NCI-H82 (cell line): ENCODE data around the gene KCNC1.

ENCODE experiments used
- DNase-seq: peaks from one replicate; lab custom pipeline; 2025; lab: John Stamatoyannopoulos, UW

The KCNC1 gene

DNA sequence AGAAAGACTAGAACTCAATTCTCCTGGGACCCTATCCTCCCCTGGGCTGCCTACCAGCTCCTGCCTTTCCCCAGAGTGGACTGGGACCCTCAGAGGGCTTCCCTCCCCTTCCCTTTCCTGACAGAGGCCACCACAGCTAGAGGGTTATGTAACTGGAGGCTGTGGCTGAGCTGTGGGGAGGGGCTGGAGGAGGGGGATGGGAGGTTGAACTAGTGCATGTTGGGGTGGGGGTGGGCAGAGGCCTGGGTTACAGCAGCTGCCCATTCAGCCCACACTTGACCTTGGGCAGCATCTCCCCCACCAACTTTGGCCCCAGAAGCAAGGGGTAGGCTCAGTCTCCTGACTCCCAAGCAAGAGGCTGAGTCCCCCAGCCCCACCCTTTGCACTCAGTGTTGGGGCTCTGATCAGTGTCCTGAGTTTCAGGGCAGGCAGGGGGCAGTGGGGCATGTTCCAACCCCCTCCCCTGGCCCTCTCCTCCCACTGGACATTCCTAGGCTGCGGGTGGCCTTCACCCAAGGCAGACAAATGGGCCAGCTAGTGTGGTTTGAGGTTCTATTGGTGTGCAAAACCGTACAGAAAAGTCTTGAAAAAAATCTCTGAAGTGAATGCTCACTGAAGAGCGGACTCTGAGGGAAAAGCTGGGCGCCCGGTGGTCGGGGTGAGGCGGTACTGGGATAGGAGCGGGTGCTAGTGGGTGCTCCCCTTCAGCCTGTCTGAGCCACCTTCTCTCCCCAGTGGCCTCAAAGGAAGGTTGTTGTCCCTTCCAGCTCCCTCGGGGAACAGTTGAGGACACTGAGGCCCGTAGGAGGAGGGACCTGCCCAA is 3.8 kb downstream of the KCNC1 start:
- DNase-seq = peak; percentile 12

DNA sequence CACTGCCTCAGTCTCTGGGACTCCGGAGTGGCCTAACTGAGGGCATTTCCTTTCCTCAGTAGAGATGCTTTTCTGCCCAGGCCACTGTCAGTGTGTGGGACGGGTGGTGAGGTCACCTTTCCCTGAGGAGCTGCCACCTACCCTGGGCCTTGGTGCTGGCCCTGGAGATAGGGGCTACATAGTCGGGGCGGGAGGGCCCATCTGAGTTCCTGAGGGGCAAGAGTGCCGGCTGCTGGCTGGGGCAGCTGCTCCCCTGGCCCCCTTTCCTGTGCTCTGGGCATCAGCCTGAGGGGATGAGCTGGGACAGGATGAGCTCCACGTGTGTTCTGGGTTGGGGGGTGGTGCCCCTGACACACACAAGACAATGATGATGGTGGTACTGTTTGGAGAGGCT is 5.4 kb downstream of the KCNC1 start:
- no peak for DNase-seq

DNA sequence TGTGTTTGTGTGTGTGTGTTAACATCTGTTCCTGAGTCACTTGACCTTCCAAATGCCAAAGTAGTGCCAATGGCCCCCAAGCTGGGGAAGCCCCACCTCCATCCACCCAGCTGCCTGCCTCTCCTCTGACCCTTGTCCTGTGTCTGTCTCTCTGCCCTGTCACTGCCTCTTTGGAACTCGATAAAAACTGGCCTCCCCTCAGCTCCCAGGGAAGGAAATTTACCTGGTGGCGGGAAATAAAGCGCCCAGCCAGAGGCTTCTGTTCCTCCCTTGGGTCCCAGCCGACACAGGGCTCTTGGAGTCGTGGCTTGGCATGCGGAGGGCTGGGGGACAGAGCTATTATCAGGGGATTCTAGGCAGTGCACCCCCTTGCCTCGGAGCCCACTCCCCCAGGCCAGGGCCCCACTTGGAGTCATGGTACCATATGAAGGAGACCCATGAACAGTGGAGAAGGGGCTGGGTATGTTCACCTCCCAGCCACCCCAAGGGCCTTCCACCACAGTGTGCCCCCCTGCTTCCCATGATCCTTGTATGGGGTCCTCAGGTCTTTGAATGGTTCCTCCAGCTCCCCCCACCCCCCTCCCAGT is 6.2 kb downstream of the KCNC1 start:
- no peak for DNase-seq

- DNase-seq = no peak
Observed at GRCh38 chr11:17741487-17741886, 6.9 kb downstream of the KCNC1 start.

DNA sequence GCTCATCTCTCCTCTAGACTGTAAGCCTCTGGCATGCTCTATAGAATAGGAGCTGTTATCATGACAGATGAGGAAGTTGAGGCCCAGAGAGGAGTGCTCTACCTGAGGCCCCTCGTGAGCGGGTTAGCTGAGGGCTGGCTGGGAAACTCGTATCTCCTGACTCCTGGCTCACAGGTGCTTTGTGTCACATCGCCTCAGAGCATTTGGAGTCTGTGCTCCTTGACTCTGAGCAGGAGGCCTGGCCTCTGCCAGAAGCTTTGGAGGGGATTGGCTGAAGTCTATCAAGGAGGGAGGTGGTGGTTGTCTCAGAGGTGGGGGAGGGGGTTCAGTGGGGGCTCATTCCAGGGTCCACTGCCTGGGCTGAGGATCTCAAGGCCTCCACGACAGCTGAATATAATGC is 7.4 kb downstream of the KCNC1 start:
- DNase-seq = no peak

DNA sequence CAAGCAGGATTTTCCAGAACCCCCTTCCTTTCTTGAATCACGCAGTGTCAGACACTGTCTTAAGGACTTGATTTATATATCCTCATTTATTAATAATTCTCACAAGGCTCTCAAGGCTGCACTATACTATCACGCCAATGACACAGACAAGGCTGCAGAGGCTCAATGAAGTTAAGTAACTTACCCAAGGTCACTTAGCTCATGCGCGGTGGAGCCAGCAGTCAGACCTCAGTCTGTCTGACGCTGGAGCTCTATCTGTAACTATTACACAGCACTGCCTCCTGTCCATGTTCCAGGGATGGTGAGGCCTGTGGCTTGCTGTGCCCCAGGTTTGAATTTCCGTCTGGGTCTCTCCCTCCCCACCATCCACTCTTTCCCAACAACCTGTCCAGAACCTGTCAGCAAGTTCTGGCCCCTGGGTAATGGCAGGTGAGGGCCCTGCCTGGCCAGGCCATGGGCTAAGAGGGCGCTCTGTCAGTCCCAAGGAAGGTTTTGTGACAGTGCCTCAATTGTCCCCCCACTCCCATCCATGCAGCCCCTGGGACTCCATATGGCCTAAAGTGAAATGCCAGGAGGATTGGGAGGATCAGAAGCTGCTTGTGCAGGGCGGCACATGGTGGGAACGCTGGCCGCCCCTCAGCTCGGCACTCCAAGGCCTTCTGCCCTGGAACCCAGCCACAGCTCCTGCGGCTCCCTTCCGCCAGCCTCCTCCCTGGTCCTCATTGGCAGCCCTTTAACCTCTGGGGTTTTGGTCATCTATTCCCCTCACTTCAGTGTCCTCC is 8.6 kb downstream of the KCNC1 start:
- no peak for DNase-seq

DNA sequence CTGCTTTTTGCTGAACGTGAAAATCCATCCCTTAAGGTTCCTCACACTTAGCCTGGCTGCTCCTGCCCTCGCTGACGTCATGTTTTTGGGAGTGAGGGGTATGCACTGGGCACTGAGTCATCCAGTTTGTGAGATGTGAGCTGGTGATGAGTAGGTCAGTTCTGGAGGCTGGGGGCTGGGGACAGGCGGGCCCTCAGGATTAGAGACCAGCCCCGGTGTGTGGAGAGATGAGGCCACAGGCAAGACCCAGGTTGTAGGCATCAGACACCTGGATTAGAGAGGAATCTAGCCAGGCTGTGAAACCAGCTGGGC is 9.2 kb downstream of the KCNC1 start:
- no peak for DNase-seq

- DNase-seq = no peak
Observed at GRCh38 chr11:17744151-17744940, 9.8 kb downstream of the KCNC1 start.

GRCh38 chr11:17745023-17745772 is 10.6 kb downstream of the KCNC1 start:
- no peak for DNase-seq

DNA sequence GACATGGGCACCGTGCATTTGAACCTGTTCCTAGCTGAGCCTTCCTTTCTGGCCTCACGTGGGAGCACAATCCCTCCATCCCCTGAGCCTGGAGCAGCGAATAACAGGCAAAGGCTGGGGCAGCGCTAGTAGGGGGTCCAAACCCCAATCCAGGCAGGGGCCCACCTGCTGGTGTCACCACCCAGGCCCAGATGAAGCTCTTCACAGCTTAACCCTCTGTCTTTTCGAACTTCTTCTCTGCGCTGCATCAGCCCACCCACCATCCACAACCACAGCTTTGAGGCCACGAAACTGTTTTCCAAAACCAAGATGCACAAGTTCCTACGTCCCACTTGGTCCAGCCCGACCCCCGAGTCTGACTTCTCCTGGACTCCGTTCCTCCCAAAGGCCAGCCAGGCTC is 11.5 kb downstream of the KCNC1 start:
- no peak for DNase-seq

GRCh38 chr11:17747131-17747955 is 12.8 kb downstream of the KCNC1 start:
- no peak for DNase-seq

GRCh38 chr11:17748044-17748443 is 13.5 kb downstream of the KCNC1 start:
- DNase-seq = no peak

GRCh38 chr11:17748761-17749721 is 14.5 kb downstream of the KCNC1 start:
- no peak for DNase-seq

DNA sequence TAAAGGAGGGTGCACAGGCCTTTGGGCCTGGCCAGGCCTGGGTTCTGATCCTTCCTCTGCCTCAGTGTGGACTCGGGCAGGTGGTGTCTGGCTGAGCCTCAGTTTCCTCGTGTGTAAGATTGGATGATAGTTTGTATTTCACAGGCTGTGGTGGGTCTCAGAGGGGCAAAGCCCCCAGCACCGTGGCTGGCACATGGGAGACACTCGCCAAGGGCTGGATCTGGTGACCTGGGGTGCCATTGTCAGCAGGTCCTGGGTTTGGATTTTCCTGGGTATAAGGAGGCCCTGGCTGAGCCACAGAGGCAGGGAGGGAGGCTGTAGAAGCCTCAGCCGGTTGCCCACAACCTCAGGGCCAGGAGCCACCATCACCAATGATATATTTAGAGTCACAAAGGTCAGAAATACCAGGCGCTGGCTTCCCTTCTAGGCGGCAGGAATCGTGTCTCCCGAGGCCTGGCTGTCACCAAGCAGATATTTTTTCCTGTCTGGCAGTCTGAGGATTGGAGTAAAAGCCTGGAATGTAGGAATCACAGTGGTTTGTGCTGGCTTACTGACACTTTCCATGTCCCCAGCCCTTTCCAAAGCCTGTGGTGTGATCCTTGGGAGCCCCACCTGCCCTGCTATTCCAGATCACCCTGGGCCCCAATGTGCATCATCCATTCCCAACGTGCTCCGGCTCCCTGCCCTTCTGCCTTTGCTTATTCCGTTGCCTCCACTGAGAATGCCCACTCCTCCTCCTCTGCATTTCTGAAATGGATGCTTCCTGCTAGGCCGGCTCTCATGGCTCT is 15.6 kb downstream of the KCNC1 start:
- DNase-seq = no peak

GRCh38 chr11:17750801-17751165 is 16.2 kb downstream of the KCNC1 start:
- DNase-seq = no peak

- no peak for DNase-seq
Observed at GRCh38 chr11:17751558-17751957, 17.0 kb downstream of the KCNC1 start.

DNA sequence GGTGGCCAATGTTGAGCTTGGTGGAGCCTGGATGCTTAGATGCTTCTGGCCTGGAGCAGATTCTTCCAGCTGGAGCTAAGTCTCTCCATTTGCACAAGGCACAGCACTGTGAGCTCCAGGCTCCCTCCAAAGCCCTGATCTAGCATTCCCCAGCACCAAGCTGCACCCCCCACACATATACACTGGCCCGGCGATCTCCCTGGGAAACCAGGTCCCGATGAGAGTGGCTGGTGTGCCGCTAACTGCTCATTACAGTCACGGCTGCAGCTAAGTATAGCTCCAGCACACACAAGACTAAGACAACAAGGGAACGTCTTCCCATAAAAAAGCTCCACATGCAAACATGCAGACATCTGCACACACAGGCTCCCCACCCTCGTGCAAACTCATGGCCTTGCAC is 17.6 kb downstream of the KCNC1 start:
- no peak for DNase-seq

- DNase-seq = no peak
Observed at GRCh38 chr11:17753153-17753552, 18.6 kb downstream of the KCNC1 start.

DNA sequence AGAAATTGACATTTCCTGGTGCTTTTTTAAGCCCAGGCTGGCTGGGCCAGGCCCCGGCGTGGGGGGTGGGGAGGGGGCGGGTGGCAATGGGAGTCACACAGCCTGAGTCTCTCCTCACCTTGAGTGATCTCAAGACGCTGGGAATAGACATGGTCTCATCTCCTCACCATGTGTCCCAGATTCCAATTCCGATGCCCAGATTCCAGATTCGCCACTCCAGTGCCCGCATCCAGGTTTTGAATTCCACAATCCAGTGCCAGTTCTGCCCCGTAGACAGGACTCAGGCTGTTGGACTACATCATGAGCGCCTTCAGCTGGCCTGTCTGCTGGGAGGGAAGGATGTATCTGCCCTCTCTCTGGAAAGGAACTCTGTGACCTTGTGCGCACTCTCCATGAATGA is 19.1 kb downstream of the KCNC1 start:
- DNase-seq = no peak
